ENCODE measurements around the gene WWOX.

The WWOX gene

DNA sequence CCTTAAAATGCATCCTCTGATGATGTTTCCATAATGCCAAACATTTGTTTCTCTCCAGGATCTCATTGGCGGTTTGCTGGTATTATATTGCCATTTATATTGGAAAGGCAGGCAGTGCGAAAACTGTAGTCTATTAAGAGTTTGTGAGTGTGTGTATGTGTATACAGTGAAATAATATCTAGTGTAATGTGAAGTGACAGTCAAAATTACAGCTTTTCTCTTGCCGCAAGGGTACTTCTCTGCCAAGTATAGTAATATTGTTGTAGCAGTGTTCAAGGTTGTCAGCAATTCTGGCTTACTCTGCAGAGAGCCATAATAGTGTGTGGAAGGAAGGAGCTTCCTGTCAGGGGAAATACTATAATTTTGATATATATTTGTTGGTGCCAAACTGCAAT is 178.6 kb downstream of the WWOX start:
- DNase-seq, result no peak

DNA sequence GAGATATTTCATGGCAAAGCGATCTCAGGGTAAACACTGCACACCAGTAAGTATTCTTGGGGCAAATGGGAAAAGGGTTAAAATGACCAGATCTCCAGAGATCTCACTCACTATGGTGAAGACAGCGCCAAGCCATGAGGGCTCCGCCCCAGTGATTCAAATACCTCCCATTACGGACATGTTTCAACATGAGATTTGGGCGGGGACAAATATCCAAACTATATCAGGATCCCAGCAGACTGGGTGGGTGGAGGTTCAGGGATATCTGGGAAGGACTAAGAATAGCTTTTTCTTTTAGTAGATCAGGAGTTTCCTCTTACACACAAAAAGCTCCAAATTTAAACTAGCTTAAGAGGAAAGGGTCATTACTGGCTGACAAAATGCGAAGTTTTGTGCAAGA is 181.7 kb downstream of the WWOX start:
- no peak for DNase-seq

DNA sequence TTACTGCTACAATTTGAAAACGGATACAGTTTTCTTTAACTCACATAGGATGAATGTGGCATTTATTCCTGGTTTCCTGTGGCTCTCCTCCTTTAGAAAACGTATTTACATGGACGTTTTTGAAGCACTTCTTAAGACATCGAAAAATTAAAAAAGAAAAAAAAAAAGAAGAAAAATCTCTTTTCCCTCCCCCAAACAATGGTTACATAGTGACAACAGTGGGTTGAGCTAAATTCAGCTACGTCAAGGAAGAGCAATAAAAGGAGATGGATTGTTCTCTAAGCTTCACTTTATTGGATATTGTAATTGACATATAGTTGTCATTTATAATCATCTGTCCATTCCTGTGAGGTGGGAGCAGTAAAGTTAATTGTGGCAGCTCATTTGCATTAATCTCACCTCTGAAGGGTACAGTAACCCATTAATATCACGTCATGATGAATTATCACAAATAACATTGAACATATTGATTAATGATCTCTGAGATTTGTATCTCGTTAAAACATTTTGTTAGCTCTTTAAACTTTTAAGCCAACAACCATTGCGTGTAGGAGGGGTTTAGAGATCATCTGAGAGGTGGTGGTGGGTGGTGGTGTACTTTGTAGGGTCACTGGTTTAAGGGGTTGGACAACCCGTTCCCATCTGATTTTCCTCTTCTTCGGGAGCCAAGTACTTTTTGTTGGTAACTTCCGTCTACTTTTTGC is 184.2 kb downstream of the WWOX start:
- no peak for DNase-seq

DNA sequence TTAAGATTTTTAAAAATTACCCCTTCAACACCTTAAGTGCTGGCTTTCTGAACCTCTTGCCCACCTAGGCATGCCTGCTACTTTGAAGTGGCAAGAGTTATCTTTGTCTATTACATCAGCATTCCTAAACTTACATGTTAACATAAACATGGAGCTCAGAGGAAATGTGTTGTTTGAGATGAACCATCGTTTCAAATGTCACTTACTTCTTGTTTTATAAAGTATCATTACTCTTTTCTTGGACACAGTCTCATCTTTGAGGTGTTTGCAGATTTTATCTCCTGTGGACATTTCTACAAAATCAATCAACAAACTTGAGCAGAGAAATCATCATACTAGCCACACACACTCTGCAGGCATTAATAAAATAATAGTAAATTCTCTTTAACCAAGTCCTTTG is 184.9 kb downstream of the WWOX start:
- DNase-seq, result no peak

DNA sequence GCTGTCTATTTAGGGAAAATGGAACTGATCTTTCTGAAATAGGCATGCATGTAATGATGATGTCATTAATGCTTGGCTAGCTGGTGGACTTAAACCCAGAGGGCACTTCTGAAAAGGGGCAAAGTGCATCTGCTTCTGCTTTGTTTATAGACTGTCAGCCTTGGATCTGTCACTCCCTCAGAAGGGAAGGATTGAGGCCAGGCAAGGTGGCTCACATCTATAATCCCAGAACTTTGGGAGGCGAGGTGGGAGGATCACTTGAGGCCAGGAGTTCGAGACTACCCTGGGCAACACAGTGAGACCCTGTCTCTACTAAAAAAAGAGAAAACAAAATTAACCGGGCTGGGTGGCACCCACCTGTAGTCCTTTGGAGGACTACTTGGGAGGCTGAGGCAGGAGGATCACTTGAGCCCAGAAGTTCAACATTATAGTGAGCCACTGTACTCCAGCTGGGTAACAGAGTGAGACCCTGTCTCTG is 185.5 kb downstream of the WWOX start:
- no peak for DNase-seq

DNA sequence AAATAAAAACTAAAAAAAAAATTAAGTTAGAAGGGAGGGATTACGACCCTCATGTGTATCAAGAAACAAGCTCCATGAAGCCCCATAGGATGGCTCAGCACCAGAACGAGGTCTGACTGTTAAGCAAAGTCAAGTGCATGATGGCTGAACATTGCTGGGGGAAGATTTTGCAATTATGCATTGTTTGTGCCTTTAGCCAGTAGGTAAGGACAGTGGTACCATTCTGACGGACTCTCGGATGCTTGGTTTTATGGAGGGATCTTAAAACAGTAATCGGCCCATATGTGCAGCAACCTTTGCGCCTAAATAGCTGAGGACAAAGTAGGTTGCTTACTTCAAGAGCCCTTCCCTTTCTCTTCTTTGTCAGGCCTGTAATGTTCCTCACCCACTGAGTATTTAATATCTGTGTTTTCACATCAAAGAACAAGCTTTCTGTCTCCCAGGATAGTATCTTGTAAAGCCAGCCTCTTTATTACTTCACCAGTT is 186.0 kb downstream of the WWOX start:
- DNase-seq, result no peak

DNA sequence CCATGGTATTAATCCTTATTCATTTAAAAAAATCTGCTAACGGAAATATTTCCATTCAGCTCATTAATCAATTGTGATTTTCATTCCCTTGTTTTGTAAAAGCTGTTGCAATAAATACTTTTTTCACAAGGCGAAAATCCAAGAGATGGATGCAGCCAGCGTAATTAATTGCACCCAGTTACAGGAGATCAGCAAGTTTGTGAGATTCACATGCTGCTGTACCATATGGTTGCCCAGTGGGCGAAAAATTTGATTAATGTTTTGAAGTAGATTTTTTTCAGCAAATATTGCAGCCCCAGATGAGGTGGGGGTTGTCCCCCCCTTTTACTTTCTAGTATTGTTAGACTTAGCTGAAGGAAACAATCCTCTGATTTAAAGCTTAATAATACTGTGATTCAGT is 186.6 kb downstream of the WWOX start:
- DNase-seq, result no peak

DNA sequence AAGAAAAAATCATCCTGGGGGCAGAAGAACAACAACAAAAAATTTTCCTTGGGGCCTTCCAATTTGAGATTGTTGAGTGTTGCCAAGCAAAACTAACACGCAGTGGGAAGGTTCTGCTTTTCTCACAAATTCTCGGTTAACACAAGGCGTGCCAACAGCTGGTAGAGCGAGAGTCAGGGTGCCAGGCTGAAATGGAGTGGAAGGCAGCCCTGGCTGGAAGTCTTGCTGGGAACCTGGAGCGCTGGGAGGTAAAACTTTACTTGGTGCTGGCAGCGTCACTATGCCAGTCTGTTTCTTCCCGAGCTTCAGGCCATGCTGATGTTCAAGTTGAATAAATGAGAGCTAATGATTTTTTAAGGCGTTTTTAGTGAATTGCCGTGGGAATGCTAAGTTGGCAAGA is 189.4 kb downstream of the WWOX start:
- DNase-seq, result no peak

DNA sequence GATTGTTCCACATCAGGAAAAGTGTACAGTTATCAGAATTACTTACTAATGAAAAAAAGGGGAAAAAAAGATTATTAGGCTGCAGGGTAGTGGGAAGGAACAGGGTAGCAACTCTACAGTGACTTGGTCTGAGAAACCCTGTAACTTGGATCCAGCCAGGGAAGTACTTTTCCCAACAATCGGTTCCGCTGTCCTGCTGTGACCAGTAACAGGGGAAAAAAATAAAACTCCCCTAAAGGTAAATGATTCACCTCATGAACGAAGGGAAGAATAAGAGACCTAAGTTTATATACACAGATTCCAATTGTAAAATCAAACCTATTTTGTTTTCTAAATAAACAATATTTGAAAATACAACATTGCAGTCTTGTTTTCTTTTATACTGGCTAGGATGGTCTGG is 189.9 kb downstream of the WWOX start:
- no peak for DNase-seq

DNA sequence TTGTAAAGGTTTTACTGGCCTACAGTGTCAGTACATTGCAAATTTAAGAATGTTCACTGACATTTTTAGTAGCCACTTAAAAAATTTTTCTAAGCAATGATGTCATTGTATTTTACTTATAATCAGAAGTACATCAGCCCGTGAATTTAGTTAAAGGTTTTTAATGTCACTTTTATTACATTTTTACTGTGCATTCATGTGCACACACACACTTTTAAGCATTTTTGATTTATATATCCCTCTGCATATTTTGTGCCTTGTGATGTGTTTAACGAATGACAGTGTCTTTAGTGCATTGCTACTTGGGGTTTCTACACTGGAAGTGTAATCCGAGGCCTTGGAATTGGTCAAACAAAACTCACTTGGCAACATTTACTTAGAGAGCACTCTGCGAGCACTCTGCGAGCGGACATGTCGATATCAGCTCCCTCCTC is 190.4 kb downstream of the WWOX start:
- no peak for DNase-seq

DNA sequence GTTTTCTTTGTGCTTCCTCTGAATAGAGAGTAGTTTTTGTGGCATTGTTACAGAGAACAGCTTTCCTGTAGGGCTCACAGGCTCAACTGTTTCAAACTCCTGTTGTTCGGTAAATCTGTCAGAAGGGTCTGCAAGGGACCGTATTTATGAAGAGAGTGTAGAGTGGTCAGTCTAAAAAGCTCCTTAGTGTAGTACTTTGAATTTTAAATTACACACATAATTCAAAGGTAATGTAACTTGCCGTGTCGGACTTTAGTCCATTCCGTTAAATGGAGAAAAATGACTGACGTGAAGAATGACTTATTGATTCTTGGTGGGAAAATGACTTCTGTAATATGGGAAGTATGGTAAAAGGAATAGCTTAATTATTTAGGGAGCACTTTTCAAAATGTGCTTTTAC is 190.9 kb downstream of the WWOX start:
- no peak for DNase-seq

DNA sequence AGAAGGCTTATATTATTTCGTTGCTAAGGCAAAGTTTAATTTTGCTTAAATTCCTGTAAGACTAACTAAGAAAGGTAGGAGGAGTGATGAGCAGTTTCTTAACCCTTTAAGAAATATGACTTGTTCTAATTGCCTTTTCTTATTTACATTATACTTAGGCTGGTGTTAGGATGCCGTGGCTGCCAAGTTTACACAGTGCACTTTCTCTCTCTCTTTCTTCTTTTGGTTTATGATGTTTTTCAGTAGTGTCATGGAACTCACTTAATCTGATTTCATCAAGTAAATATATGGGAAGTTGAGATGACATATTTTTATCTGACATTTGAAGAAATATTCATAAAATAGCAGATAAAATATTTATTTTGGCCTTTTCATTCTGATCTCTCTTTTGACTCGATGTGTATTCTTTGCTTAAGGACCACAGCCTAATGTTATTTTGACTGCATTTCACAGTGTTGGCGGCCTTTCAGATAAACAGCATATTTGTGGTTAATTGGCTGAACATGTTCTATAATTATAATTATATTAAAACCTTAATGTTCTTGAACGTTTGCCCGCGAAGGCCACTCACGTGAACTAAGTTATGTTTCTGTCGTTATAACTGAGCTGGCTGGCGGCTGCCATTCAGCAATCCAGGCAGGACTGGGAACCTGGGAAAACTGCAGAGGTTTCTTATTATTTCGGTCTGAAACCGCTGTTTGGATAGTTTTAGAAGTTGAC is 191.6 kb downstream of the WWOX start:
- no peak for DNase-seq

DNA sequence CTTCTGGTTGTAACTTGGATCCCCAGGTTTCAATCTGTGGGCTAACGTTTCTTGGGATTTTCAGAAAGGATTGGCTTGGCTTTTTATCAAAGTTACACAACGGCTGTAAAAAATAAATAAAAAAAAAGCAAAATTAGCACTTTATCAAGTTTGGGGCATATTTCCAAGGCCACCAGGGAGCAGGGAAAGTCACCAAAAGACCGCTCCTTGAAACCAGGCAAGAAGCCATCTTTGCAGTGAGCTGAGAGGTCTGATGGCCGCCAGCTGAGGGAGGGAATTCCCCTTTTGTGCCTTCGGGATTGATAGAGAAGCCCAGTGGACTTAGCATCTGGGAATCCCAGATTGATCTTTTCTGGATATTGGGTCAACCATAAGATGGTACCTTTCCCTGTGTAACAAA is 192.2 kb downstream of the WWOX start:
- no peak for DNase-seq

DNA sequence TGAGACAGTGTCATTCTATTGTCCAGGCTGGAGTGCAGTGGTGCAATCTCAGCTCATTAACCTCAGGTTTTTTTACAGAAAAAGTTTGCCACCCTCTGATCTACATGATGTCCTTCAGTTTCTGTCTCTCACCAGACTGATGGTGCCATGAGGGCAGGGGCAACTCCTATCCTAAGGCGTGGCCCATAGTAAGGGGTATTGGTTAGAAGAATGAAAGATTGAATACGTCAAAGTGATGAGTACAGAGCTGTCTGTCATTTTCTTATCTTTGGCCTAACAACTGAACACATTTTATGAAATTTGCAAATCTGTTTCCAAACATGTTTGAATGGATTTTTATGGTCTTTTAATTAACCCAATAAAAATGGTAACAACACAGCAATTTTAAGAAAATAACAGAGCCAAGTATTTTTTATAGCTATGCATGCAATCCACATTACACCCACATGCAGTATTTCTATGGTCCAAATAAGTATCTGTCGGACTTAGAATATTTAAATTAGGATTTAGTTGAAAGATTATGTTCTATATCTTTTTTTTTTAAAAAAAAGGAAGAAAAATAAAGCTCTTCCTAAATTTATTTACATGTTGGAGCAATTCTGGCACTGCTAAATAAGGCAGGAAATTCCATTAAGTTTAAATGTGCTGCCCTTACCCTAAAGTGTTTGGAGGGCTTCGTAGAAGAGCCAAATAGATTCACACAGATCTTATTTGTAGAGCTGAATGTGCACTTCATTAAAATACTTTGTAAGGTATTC is 192.8 kb downstream of the WWOX start:
- DNase-seq, result no peak

DNA sequence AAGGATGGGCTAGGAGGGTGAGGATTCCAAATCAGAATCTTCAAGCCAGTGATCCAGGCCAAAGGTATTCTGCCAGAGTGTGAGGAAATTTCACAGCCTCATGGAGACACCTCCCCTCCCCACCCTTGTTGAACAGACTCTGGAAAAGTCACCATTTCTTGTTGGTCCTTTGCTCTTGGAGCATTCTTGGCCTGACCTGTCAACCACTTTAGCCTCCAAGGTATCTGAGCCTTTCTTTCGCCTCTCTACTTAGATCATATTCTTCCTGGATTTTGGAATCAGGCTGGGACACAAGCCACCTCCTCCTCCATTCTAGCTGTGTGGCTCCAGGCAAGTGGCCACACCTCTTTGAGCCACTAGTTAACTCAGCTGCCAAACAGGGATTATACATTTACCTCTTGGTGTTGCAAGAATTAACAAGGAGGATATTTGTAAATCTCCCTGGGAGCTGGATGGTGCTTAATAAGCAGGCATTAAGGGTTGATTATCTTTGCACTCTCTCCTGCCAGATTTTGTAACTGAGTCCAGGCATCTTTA is 193.5 kb downstream of the WWOX start:
- DNase-seq, result no peak

DNA sequence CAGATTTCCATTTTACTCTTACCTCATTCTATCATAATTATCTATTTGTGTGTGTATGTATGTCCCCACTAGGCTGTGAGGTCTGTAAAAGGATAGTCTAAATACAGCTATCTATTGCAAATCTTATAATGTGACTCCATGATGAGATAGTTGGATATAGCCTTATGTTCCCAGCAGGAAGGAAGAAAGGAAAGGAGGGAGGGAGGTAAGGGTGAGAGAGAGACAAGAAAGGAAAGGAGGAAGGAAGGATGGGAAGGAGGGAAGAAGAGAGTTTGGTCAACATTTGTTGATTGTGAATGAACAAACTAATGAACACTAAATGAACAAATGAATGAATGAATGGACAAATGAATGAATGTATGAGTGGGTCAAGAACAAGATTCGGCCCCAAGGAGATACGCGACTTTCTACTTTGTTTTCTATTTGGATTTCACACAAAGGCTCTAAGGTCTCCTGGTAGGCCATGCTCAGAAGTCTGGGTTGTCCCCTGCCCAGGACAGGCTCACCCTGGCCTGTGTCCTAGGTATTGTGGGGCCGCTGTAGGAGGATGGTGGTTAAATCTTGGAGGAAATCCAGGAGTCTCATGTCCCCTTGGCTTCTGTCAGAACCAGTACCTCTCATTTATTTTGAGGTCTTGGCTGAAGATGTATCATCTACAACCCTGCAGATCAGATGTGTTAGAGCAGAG is 195.2 kb downstream of the WWOX start:
- no peak for DNase-seq

DNA sequence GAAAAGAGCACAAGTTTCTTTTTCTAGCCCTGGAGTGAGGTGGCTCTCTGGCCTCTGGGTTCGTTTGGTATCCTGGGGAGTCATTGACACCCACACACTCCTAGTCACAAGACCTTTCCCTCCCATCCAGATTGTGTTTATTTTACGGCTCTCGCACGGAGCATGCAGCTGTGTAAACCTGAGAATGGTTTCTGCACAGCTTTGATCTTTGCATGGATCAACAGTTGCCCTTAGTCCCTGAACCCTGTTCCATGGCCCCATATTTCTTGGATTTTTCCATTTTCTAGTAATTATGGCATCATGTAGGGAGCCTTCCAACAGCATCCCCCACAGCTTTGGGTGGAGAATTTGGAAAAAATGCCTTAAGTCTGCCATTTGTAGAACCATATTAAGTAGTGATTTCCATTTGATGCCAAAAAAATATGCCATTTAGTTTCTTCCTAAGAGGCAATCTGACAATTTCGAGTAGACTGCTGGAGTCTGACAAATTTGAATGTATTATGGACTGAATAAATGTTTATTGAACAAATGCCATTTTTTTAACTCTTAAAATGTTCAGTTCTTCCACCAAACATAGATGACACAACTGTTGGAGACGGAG is 197.7 kb downstream of the WWOX start:
- DNase-seq, result no peak

DNA sequence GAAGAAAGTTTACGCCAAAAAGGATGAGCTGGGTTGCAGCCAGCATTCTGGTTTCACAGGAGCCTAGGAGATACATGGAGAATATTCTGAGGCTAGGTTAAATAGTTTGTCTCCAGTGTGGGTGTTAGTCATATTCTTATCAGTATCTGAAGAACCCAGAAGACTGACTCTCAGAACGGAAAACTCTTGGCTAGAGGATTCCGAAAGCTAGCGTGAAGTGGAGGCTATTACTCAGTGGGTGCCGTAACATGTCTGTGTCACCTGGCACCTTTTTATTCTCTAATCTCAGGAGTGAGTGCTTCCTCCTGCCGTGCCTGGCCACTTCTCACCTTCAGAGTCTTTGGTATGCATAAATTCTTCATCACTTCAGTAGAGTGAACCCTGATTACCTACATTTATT is 199.5 kb downstream of the WWOX start:
- no peak for DNase-seq

DNA sequence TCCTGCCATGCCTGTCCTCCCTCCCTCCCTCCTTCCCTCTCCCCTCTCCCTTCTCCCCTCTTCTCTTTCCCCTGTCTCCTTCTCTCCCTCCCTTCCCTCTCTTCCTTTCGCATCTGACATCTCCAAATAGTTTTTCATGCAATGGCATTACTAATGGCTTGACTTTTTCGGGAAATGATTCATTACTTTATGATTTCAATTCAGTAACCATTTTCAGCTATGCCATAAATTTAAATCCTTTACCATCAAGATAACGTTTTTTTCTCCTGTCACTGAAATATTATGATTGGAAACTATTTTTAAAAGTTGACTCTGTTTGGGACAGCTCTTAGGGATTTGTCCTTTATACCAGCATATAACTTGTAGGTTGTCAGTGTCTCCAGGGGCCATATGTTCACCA is 201.0 kb downstream of the WWOX start:
- no peak for DNase-seq

DNA sequence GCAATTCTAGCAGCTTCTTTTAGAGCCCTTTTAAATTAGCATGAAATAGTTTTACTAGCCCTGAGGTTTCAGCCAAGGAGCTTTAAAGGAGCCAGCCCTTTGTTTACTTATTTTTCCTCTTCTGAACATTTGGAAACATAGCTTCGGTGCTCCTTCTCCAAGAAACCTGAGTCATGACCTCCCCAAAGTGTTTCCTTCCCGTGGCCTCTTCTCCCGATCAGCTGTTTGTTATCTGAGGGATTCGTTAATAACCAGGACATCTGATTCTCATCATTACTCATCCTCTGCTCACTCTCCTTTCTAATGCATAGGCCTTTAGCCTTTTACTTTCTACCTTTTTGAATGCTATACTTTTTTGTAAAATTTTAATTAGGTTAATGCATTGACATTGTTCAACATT is 204.5 kb downstream of the WWOX start:
- no peak for DNase-seq

DNA sequence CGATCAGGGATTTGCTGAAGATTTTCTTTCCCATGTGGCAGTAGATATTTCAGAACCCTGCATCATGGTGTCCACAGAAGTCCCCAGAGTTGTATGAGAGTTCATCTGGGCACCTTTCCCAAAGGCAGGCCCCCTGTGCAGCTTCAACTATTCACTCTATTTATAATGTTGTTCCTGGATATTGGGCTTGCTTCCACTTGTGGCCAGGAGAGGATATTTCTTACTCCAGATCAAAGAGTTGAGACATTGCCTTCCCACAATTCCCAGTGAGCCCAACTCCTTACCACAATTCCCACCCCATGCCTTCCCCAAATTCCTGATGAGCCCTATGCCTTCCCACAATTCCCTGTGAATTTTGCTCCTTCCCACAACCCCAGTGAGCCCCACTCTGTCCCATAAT is 206.9 kb downstream of the WWOX start:
- DNase-seq, result no peak

DNA sequence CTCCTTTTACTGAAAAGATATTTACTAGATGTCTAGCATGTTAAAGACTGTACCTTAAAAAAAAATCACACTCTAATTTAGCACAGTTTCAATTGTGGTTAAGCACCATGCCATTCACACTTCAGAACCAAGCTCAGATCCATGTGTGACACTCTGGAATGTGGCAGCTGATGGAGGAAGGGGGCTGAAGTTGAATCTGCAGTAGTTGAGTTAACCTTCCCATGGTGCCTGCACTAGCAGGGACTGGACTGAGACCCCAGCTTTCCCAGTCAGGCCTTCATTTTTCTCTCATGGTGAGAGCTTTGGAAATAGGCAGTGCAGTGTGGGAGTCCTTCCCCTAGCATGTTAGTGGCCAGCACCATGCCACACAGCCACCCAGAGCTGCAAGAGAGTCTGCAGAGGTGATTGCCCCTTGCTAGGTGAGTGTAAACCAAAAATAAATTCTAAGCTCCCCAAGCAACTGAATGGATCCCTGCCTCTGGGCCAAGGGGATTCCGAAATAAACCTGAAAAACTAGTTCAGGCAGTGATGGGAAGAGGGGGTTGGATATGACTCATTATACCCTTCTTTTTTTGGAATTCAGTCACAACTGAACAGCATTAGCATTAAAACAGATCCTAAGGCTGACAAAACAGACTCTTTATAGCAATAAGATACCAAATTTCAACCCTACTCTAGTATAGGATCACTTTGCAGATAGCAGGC is 208.5 kb downstream of the WWOX start:
- DNase-seq, result no peak

Data from stimulated activated CD4-positive, alpha-beta T cell treated with anti-CD3 and anti-CD28 coated beads, Interleukin-4, amount 100 ng/mL, for 24 hours (primary cell).